RWPE1 (cell line): ENCODE measurements around the gene FAM229B.
"Not testable (repeated sequence)": the region's sequence is repeated elsewhere in the genome, so short reads cannot be mapped to it uniquely, and the experiment has no call there.

Source experiments
- CTCF ChIA-PET: fragments of 350-600 bp; sonication (Branson Sonifier 250); formaldehyde crosslinking; extraction: SDS; loops from one replicate; lab custom pipeline; 2021; lab: Yijun Ruan, JAX
- POLR2A ChIA-PET: fragments of 400-600 bp; formaldehyde crosslinking; extraction: SDS; loops from one replicate; lab custom pipeline; 2020; ENCODE audit warnings: antibody characterized with exemption; ENCODE audit not compliant: low non-redundant PET; lab: Yijun Ruan, JAX
- DNase-seq: peaks from one replicate; pipeline ENCODE4 v3.0.0; 2012; ENCODE audit warnings: low spot score
- H3K27ac ChIP-seq: fragments of 450-650 bp; 2 replicates; pipeline ENCODE4 v1.5.1; 2017
- CTCF ChIP-seq: fragments of 450-650 bp; conservative IDR thresholded peaks from 2 replicates; pipeline ENCODE4 v1.5.1; 2017; ENCODE audit warnings: low read depth, mild to moderate bottlenecking

Gene FAM229B

DNA sequence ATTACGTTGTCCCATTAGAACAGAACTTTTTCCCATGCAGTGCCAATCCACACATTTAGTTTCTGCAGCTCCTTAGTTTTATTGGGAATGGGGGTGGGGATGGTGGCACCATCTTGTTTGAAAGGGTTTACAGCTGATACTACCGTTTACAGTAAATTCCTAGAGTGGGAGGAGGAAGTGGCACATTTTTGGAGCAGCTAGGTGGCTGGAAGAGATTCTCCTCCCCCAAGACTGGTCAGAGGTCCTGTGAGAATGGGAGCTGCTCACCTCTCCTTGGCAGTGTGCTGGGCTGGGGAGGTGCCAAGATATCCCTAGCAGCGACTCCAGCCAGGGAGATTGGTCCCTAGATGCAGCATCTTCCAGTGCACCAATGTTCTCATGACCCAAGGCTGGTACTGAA lies 45.9 kb upstream of the FAM229B start:
- H3K27ac ChIP-seq = no peak overlapping the region
- ChIA-PET POLR2A (no interaction called here), CTCF (interaction anchor here (0.5 to 1.1 kb wide), 3 partner anchors 13 to 331 kb away, joined by 3 to 6 read pairs (median 4); no protein-coding TSS in a partner anchor)
- no peak for DNase-seq
- TF ChIP-seq CTCF = no peak

GRCh38 chr6:112043032-112044007 lies 44.1 kb upstream of the FAM229B start:
- TF ChIP-seq CTCF = peak; percentile 85
- peak overlapping the region; percentile 68 for H3K27ac ChIP-seq
- peak; percentile 88 for DNase-seq
- POLR2A ChIA-PET = no interaction called here
- CTCF ChIA-PET = interaction anchor here (0.6 to 2.0 kb wide), 19 partner anchors 15 to 1526 kb away, joined by 3 to 21 read pairs (median 3); partner anchors contain the start of gene FYN

GRCh38 chr6:112044196-112044595 lies 43.2 kb upstream of the FAM229B start:
- H3K27ac ChIP-seq = no peak overlapping the region
- no peak for DNase-seq
- POLR2A ChIA-PET = no interaction called here
- CTCF ChIA-PET = interaction anchor here (0.5 to 2.0 kb wide), 2 partner anchors 42 to 335 kb away, joined by 4 to 21 read pairs; no protein-coding TSS in a partner anchor
- TF ChIP-seq CTCF = no peak

DNA sequence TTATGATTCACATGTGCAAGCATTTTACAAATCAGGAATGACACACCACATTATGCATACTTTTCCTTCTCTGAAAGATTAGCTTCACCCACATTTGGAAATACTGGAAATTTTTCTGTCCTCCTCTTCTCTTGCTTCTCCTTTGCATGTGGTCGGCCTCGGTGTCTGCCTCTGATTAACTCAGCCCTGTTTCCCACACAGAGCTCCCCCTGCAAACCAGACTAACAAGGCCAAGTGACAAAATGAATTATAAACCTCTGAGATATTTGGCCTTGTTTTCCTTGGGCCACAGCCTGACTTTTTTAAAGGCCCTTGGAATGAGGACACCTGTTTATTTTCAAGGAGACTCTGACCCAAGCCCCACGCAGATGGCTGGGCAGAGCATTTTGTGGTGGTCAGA lies 42.5 kb upstream of the FAM229B start:
- TF ChIP-seq CTCF = no peak
- DNase-seq = no peak
- no peak overlapping the region for H3K27ac ChIP-seq
- POLR2A ChIA-PET = no interaction called here
- CTCF ChIA-PET = interaction anchor here (0.5 to 2.0 kb wide), 2 partner anchors 41 to 335 kb away, joined by 4 to 21 read pairs; no protein-coding TSS in a partner anchor

GRCh38 chr6:112047523-112047922 lies 39.9 kb upstream of the FAM229B start:
- H3K27ac ChIP-seq, POLR2A ChIA-PET, DNase-seq, CTCF ChIA-PET: not testable (repeated sequence)

DNA sequence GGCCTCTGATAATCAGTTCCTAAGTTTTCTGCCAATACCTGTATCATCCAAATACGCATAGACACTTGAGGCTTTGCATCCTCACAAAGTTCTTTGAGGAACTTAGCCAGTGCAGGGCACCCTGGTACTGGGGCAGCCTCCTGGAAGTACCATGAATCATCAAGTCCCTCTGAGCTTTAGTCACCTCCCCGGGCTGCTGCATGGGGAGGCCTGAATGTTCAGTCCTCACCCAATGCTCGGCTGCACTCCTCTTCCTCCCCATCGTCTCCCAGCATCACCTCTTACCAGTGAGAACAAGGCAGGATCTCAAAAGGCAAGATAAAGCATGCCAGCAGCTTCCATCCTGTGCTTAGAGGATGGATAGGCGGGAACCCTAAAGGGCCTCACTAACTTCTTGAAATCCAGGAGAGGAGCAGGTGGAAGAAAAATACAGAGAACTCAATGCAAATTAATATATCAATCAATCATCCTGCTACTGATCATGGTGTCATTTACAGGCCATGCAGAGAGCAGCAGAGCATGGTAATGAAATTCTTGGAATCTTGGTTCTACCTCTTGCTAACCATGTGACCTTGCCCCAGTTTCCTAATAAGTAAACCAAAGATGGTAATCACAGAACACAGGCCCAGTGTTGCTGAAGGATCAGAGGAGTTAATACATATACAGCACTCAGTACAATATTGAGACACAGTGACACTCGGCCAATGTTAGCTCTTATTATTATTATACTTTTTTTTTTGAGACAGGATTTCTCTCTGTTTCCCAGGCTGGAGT lies 38.2 kb upstream of the FAM229B start:
- no peak overlapping the region for H3K27ac ChIP-seq
- POLR2A ChIA-PET = no interaction called here
- no peak for DNase-seq
- TF ChIP-seq CTCF = no peak
- CTCF ChIA-PET = no interaction called here
